ENCODE data around the gene AGMAT.

Gene AGMAT

GRCh38 chr1:15574741-15575140 is 10.1 kb downstream of the AGMAT start:
- Histone ChIP-seq H3K18ac (ENCODE audit: low read length) (no peak overlapping the region), H3K79me1 (ENCODE audit: low read length) (no peaks in the 10 kb centered on the region), H3K27me3 (ENCODE audit: insufficient read depth, low read length, poor library complexity) (no peaks in the 10 kb centered on the region), H3K4me2 (ENCODE audit: low read length) (no peak overlapping the region), H3K79me2 (ENCODE audit: control insufficient read depth, insufficient read depth, low read length) (no peaks in the 10 kb centered on the region), H3K4ac (ENCODE audit: low read depth, low read length) (no peak overlapping the region), H2BK120ac (ENCODE audit: low read depth, low read length) (no peak overlapping the region), H3K36me3 (ENCODE audit: control insufficient read depth, insufficient read depth, low read length) (no peaks in the 10 kb centered on the region), H4K5ac (ENCODE audit: low read length) (no peak overlapping the region), H2BK5ac (ENCODE audit: low read length) (no peak overlapping the region), H4K8ac (ENCODE audit: low read depth, low read length) (no peak overlapping the region), H3K4me3 (ENCODE audit: low read length) (no peak overlapping the region), H2BK15ac (replicated peaks; ENCODE audit: low read depth) (no peak overlapping the region), H3K27ac (ENCODE audit: low read depth, low read length) (no peak overlapping the region), H3K23ac (ENCODE audit: low read length) (no peak overlapping the region), H2AK5ac (ENCODE audit: low read length) (no peak overlapping the region), H3K9ac (ENCODE audit: low read length) (no peak overlapping the region), H3K4me1 (ENCODE audit: control insufficient read depth, low read depth, low read length) (no peaks in the 10 kb centered on the region), H3K56ac (ENCODE audit: low read length) (no peak overlapping the region)
- WGBS (ENCODE audit: extremely low coverage, insufficient coverage, low lambda C conversion rate): no CpG with 5 or more reads among the region's 6 CpGs
- no peak for DNase-seq

DNA sequence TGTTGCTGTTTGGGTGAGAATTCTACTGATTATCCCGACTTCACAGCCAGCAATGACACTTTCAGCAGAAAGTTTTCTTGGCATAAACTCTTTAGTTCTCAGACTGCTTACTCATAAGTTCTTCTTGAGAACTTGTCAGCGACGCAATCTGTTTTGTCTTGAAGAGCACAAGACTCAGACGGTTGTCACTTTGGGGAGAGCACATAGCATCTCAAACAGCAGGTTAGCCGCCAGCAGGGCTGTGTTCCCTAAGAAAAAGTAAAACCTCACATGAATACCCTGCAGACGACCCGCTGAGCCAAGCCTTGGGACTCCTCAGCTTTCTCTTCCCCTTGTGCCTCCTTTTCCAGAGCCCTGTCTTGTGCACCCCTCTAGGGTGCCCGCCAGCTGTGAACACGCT is 11.4 kb downstream of the AGMAT start:
- Histone ChIP-seq H4K8ac (ENCODE audit: low read depth, low read length) (no peak overlapping the region), H3K4ac (ENCODE audit: low read depth, low read length) (no peak overlapping the region), H3K4me2 (ENCODE audit: low read length) (no peak overlapping the region), H3K4me1 (ENCODE audit: control insufficient read depth, low read depth, low read length) (no peaks in the 10 kb centered on the region), H3K23ac (ENCODE audit: low read length) (no peak overlapping the region), H3K4me3 (ENCODE audit: low read length) (no peak overlapping the region), H2BK120ac (ENCODE audit: low read depth, low read length) (no peak overlapping the region), H3K18ac (ENCODE audit: low read length) (no peak overlapping the region), H2AK5ac (ENCODE audit: low read length) (no peak overlapping the region), H3K79me1 (ENCODE audit: low read length) (no peaks in the 10 kb centered on the region), H2BK15ac (replicated peaks; ENCODE audit: low read depth) (no peak overlapping the region), H3K9ac (ENCODE audit: low read length) (no peak overlapping the region), H3K79me2 (ENCODE audit: control insufficient read depth, insufficient read depth, low read length) (no peaks in the 10 kb centered on the region), H3K27ac (ENCODE audit: low read depth, low read length) (no peak overlapping the region), H4K5ac (ENCODE audit: low read length) (no peak overlapping the region), H3K36me3 (ENCODE audit: control insufficient read depth, insufficient read depth, low read length) (no peaks in the 10 kb centered on the region), H3K56ac (ENCODE audit: low read length) (no peak overlapping the region), H3K27me3 (ENCODE audit: insufficient read depth, low read length, poor library complexity) (no peaks in the 10 kb centered on the region), H2BK5ac (ENCODE audit: low read length) (no peak overlapping the region)
- DNase-seq: no peak
- WGBS (ENCODE audit: extremely low coverage, insufficient coverage, low lambda C conversion rate): no CpG with 5 or more reads among the region's 9 CpGs

- no peak overlapping the region for H3K27ac ChIP-seq (ENCODE audit: low read depth, low read length)
- peaks cover 5% of the 10 kb centered on the region for H3K36me3 ChIP-seq (ENCODE audit: control insufficient read depth, insufficient read depth, low read length)
These were observed 13.6 kb downstream of the AGMAT start for GRCh38 chr1:15571266-15571665.

DNA sequence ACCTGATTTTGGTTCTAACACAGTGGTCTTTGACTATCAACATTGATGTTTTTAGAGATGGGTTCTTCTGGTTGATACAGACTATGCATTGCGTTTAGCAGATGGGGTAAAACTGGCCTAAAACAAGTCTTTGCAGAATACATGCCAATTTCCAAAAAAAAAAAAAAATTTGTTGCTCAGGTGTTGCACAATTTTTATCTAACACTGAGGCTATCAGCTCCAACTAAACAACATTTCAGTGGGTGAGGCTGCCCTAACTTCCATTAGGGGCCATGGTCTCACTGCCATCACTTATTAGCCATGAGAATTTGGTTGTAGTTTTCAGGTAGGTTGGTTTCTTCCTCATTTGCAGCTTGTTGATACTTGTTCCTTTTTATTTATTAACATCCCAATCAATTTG is 14.0 kb downstream of the AGMAT start:
- Histone ChIP-seq H3K36me3 (ENCODE audit: control insufficient read depth, insufficient read depth, low read length) (peaks cover 7% of the 10 kb centered on the region), H3K27me3 (ENCODE audit: insufficient read depth, low read length, poor library complexity) (no peaks in the 10 kb centered on the region), H3K27ac (ENCODE audit: low read depth, low read length) (no peak overlapping the region), H3K18ac (ENCODE audit: low read length) (no peak overlapping the region), H4K5ac (ENCODE audit: low read length) (no peak overlapping the region), H3K79me2 (ENCODE audit: control insufficient read depth, insufficient read depth, low read length) (no peaks in the 10 kb centered on the region), H2BK15ac (replicated peaks; ENCODE audit: low read depth) (no peak overlapping the region), H3K23ac (ENCODE audit: low read length) (no peak overlapping the region), H2BK5ac (ENCODE audit: low read length) (no peak overlapping the region), H3K56ac (ENCODE audit: low read length) (no peak overlapping the region), H3K4me1 (ENCODE audit: control insufficient read depth, low read depth, low read length) (no peaks in the 10 kb centered on the region), H2BK120ac (ENCODE audit: low read depth, low read length) (no peak overlapping the region), H3K4me3 (ENCODE audit: low read length) (no peak overlapping the region), H3K4ac (ENCODE audit: low read depth, low read length) (no peak overlapping the region), H3K4me2 (ENCODE audit: low read length) (no peak overlapping the region), H4K8ac (ENCODE audit: low read depth, low read length) (no peak overlapping the region), H3K9ac (ENCODE audit: low read length) (no peak overlapping the region), H2AK5ac (ENCODE audit: low read length) (no peak overlapping the region), H3K79me1 (ENCODE audit: low read length) (no peaks in the 10 kb centered on the region)
- no peak for DNase-seq
- WGBS (ENCODE audit: extremely low coverage, insufficient coverage, low lambda C conversion rate): no CpG with 5 or more reads among the region's 1 CpG

More at GRCh38 chr1:15571266-15571665, 13.6 kb downstream of the AGMAT start:
- H4K8ac ChIP-seq (ENCODE audit: low read depth, low read length): no peak overlapping the region
- H3K4me1 ChIP-seq (ENCODE audit: control insufficient read depth, low read depth, low read length): no peaks in the 10 kb centered on the region
- no peaks in the 10 kb centered on the region for H3K27me3 ChIP-seq (ENCODE audit: insufficient read depth, low read length, poor library complexity)
- no peak overlapping the region for H3K4me3 ChIP-seq (ENCODE audit: low read length)
- no peak overlapping the region for H2BK120ac ChIP-seq (ENCODE audit: low read depth, low read length)
- no peak overlapping the region for H3K23ac ChIP-seq (ENCODE audit: low read length)
- no peaks in the 10 kb centered on the region for H3K79me2 ChIP-seq (ENCODE audit: control insufficient read depth, insufficient read depth, low read length)
- no peak for DNase-seq
- H4K5ac ChIP-seq (ENCODE audit: low read length): no peak overlapping the region
- no peak overlapping the region for H3K9ac ChIP-seq (ENCODE audit: low read length)
- no peak overlapping the region for H3K4ac ChIP-seq (ENCODE audit: low read depth, low read length)
- no peak overlapping the region for H3K4me2 ChIP-seq (ENCODE audit: low read length)
- H3K18ac ChIP-seq (ENCODE audit: low read length): no peak overlapping the region
- no peak overlapping the region for H2BK15ac ChIP-seq (replicated peaks; ENCODE audit: low read depth)
- no peak overlapping the region for H3K56ac ChIP-seq (ENCODE audit: low read length)
- no peak overlapping the region for H2AK5ac ChIP-seq (ENCODE audit: low read length)
- H3K79me1 ChIP-seq (ENCODE audit: low read length): no peaks in the 10 kb centered on the region
- no peak overlapping the region for H2BK5ac ChIP-seq (ENCODE audit: low read length)

GRCh38 chr1:15568387-15569073 is 16.3 kb downstream of the AGMAT start:
- Histone ChIP-seq H3K18ac (ENCODE audit: low read length) (no peak overlapping the region), H2BK5ac (ENCODE audit: low read length) (no peak overlapping the region), H3K56ac (ENCODE audit: low read length) (no peak overlapping the region), H2BK120ac (ENCODE audit: low read depth, low read length) (no peak overlapping the region), H4K8ac (ENCODE audit: low read depth, low read length) (no peak overlapping the region), H3K27me3 (ENCODE audit: insufficient read depth, low read length, poor library complexity) (no peaks in the 10 kb centered on the region), H3K4ac (ENCODE audit: low read depth, low read length) (no peak overlapping the region), H2AK5ac (ENCODE audit: low read length) (no peak overlapping the region), H3K4me1 (ENCODE audit: control insufficient read depth, low read depth, low read length) (no peaks in the 10 kb centered on the region), H3K23ac (ENCODE audit: low read length) (no peak overlapping the region), H3K36me3 (ENCODE audit: control insufficient read depth, insufficient read depth, low read length) (peaks cover 9% of the 10 kb centered on the region), H3K9ac (ENCODE audit: low read length) (no peak overlapping the region), H2BK15ac (replicated peaks; ENCODE audit: low read depth) (no peak overlapping the region), H4K5ac (ENCODE audit: low read length) (no peak overlapping the region), H3K79me2 (ENCODE audit: control insufficient read depth, insufficient read depth, low read length) (no peaks in the 10 kb centered on the region), H3K4me3 (ENCODE audit: low read length) (no peak overlapping the region), H3K79me1 (ENCODE audit: low read length) (no peaks in the 10 kb centered on the region), H3K27ac (ENCODE audit: low read depth, low read length) (no peak overlapping the region), H3K4me2 (ENCODE audit: low read length) (no peak overlapping the region)
- no CpG with 5 or more reads among the region's 18 CpGs for WGBS (ENCODE audit: extremely low coverage, insufficient coverage, low lambda C conversion rate)
- no peak for DNase-seq

DNA sequence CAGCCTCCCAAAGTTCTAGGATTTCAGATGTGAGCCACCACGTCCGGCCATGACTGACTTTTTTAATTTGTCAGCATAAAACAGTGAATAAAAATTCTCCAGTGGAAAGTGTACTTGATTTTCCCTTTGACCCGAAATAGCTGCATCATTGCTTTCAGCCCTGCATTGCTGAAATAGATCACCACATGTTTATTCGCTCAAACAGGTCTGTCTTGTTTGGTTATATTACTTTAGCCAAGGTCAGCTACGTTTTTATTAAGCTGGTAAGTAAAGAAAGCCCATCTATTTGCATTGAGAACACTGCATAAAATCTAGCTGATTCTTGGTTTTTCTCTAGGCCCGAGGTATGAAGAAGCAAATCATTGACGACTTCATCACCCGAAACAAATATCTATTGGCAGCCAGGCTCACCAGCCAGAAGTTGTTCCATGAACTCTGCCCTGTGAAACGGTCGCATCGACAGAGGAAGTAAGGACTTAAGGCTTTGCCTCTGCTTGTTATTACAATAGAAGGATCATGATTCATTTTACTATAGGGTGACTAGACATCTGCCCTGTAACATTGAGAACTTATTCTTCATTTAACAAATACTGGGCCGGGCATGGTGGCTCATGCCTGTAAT is 25.6 kb downstream of the AGMAT start:
- DNase-seq: no peak
- H3K27ac ChIP-seq (ENCODE audit: low read depth, low read length): no peak overlapping the region
- no peaks in the 10 kb centered on the region for H3K79me2 ChIP-seq (ENCODE audit: control insufficient read depth, insufficient read depth, low read length)
- no peak overlapping the region for H3K56ac ChIP-seq (ENCODE audit: low read length)
- no peak overlapping the region for H3K23ac ChIP-seq (ENCODE audit: low read length)
- no peak overlapping the region for H3K18ac ChIP-seq (ENCODE audit: low read length)
- no peak overlapping the region for H3K9ac ChIP-seq (ENCODE audit: low read length)
- H3K79me1 ChIP-seq (ENCODE audit: low read length): no peaks in the 10 kb centered on the region
- H3K4me2 ChIP-seq (ENCODE audit: low read length): no peak overlapping the region
- H4K8ac ChIP-seq (ENCODE audit: low read depth, low read length): no peak overlapping the region
- H2AK5ac ChIP-seq (ENCODE audit: low read length): no peak overlapping the region
- H3K36me3 ChIP-seq (ENCODE audit: control insufficient read depth, insufficient read depth, low read length): peaks cover 2% of the 10 kb centered on the region
- no peaks in the 10 kb centered on the region for H3K27me3 ChIP-seq (ENCODE audit: insufficient read depth, low read length, poor library complexity)
- H2BK15ac ChIP-seq (replicated peaks; ENCODE audit: low read depth): no peak overlapping the region
- no peak overlapping the region for H3K4me3 ChIP-seq (ENCODE audit: low read length)
- no peak overlapping the region for H2BK5ac ChIP-seq (ENCODE audit: low read length)
- no peak overlapping the region for H3K4ac ChIP-seq (ENCODE audit: low read depth, low read length)
- H4K5ac ChIP-seq (ENCODE audit: low read length): no peak overlapping the region
- no peak overlapping the region for H2BK120ac ChIP-seq (ENCODE audit: low read depth, low read length)
- no peaks in the 10 kb centered on the region for H3K4me1 ChIP-seq (ENCODE audit: control insufficient read depth, low read depth, low read length)
- WGBS (ENCODE audit: extremely low coverage, insufficient coverage, low lambda C conversion rate): no CpG with 5 or more reads among the region's 12 CpGs
